ENCODE data around the gene DNAJC2. TPM values are rescaled to one million over a fixed set of nuclear protein-coding genes. Genes with fewer than 3 reads are reported as not detected.
"Not testable (repeated sequence)": the region's sequence is repeated elsewhere in the genome, so short reads cannot be mapped to it uniquely, and the experiment has no call there.

DNAJC2 gene
- total RNA-seq, 1 donor from 2014 or later = 8.9 TPM

DNA sequence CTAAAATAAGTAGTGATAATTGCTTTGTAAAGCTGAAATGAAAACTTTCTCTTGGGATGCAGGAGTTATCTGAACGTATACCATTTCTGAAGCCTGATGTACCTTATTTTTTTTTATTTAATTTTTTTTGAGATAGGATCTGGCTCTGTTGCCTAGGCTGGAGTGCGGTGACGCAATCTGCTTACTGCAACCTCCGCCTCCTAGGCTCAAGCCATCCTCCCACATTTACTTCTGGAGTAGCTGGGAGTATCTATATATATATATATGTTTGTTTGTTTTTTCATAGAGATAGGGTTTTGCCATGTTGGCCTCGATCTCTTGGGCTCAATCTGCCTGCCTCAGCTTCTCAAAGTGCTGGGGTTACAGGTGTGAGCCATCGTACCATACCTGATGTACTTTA, 44.9 kb downstream of the DNAJC2 start:
- Histone ChIP-seq H3K27me3 (ENCODE audit: control insufficient read depth in 3 of 3, insufficient read depth in 3 of 3, low read length in 3 of 3) (no peaks in the 10 kb centered on the region), H3K9ac (ENCODE audit: low read depth in 1 of 3, low read length in 3 of 3) (no peak overlapping the region), H3K27ac (ENCODE audit: low read depth, low read length) (no peak overlapping the region), H3K4me1 (ENCODE audit: control insufficient read depth in 3 of 3, insufficient read depth in 3 of 3, low read length in 3 of 3) (peaks cover 6 to 19% (median 17%) of the 10 kb centered on the region in 3 donors), H3K4me3 (ENCODE audit: low read length in 3 of 3) (no peak overlapping the region), H3K9me3 (ENCODE audit: control insufficient read depth in 3 of 3, low read length in 3 of 3) (no peaks in the 10 kb centered on the region), H3K36me3 (ENCODE audit: control insufficient read depth in 3 of 3, insufficient read depth in 3 of 3, low read length in 3 of 3) (peaks cover 31 to 46% (median 41%) of the 10 kb centered on the region in 3 donors)

DNA sequence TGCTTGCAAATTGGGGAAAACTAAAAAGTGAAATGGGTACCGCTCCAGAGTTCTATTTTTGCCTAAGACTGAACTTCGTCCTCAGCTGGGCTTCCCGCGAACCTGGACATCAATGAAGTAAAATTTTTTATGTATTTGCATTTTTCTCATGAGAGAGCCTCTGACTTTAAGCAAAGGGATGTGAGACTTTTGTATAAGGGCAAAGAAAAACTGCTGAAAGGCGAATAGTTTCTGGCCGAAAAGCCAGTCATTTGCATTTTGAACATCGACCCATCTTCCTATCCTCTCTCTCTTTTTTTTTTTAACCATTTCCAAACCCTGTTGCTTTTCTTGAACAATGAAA, 46.8 kb downstream of the DNAJC2 start:
- H3K9ac ChIP-seq (ENCODE audit: low read depth in 1 of 3, low read length in 3 of 3) = peak overlapping the region; percentile 80 to 91 (median 86)
- peaks cover 22 to 37% (median 27%) of the 10 kb centered on the region in 3 donors for H3K36me3 ChIP-seq (ENCODE audit: control insufficient read depth in 3 of 3, insufficient read depth in 3 of 3, low read length in 3 of 3)
- peak overlapping the region; percentile 86 to 93 (median 90) for H3K4me3 ChIP-seq (ENCODE audit: low read length in 3 of 3)
- H3K27me3 ChIP-seq (ENCODE audit: control insufficient read depth in 3 of 3, insufficient read depth in 3 of 3, low read length in 3 of 3) = no peaks in the 10 kb centered on the region
- H3K27ac ChIP-seq (ENCODE audit: low read depth, low read length) = peak overlapping the region; percentile 79
- no peaks in the 10 kb centered on the region for H3K9me3 ChIP-seq (ENCODE audit: control insufficient read depth in 3 of 3, low read length in 3 of 3)
- H3K4me1 ChIP-seq (ENCODE audit: control insufficient read depth in 3 of 3, insufficient read depth in 3 of 3, low read length in 3 of 3) = peaks cover 6 to 19% (median 17%) of the 10 kb centered on the region in 3 donors

- no peaks in the 10 kb centered on the region for H3K9me3 ChIP-seq (ENCODE audit: control insufficient read depth in 3 of 3, low read length in 3 of 3)
- H3K36me3 ChIP-seq (ENCODE audit: control insufficient read depth in 3 of 3, insufficient read depth in 3 of 3, low read length in 3 of 3) = peaks cover 16 to 31% (median 22%) of the 10 kb centered on the region in 3 donors
Measured at GRCh38 chr7:103296901-103297836, 47.4 kb downstream of the DNAJC2 start, which contains the start of gene PMPCB. Gene PMPCB, plus strand, starts transcription at chr7:103297435. Its CDS starts 25 bp downstream, at chr7:103297460.

GRCh38 chr7:103293526-103293925, 51.0 kb downstream of the DNAJC2 start:
- H3K4me3 ChIP-seq (ENCODE audit: low read length in 3 of 3) = no peak overlapping the region
- peaks cover 4 to 13% (median 11%) of the 10 kb centered on the region in 3 donors for H3K4me1 ChIP-seq (ENCODE audit: control insufficient read depth in 3 of 3, insufficient read depth in 3 of 3, low read length in 3 of 3)
- H3K27ac ChIP-seq (ENCODE audit: low read depth, low read length) = no peak overlapping the region

More at GRCh38 chr7:103296901-103297836, 47.4 kb downstream of the DNAJC2 start, which contains the start of gene PMPCB:
- H3K4me1 ChIP-seq (ENCODE audit: control insufficient read depth in 3 of 3, insufficient read depth in 3 of 3, low read length in 3 of 3) = peaks cover 6 to 19% (median 17%) of the 10 kb centered on the region in 3 donors
- H3K27ac ChIP-seq (ENCODE audit: low read depth, low read length) = peak within 1 kb of the TSS; percentile 79
- no peaks in the 10 kb centered on the region for H3K27me3 ChIP-seq (ENCODE audit: control insufficient read depth in 3 of 3, insufficient read depth in 3 of 3, low read length in 3 of 3)
- H3K4me3 ChIP-seq (ENCODE audit: low read length in 3 of 3) = peak within 1 kb of the TSS; percentile 86 to 93 (median 90)
- peak within 1 kb of the TSS; percentile 80 to 91 (median 86) for H3K9ac ChIP-seq (ENCODE audit: low read depth in 1 of 3, low read length in 3 of 3)

DNA sequence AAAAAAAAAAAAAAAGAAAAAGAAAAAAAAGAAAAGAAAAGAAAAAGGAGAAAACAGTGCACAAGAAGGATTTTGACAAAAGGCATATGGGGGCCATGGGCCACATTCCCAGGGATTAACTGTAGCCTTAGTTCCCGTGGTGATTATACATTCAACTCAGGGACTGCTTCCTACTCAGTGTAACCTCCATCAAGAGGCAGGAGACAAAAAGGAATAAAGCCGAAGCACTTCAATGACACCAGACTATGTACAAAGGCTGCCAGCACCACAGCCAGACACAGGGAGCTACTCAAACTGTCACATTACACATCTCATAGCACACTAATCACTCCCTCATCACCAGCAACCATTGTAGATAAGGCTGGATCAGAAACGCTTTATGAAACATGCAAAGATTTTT, 52.4 kb downstream of the DNAJC2 start:
- H3K36me3 ChIP-seq (ENCODE audit: control insufficient read depth in 3 of 3, insufficient read depth in 3 of 3, low read length in 3 of 3) = no peaks in the 10 kb centered on the region
- no peaks in the 10 kb centered on the region for H3K27me3 ChIP-seq (ENCODE audit: control insufficient read depth in 3 of 3, insufficient read depth in 3 of 3, low read length in 3 of 3)
- no peak overlapping the region for H3K9ac ChIP-seq (ENCODE audit: low read depth in 1 of 3, low read length in 3 of 3)
- no peak overlapping the region for H3K27ac ChIP-seq (ENCODE audit: low read depth, low read length)
- H3K4me1 ChIP-seq (ENCODE audit: control insufficient read depth in 3 of 3, insufficient read depth in 3 of 3, low read length in 3 of 3) = peaks cover 0 to 4% (median 3%) of the 10 kb centered on the region in 3 donors
- H3K9me3 ChIP-seq (ENCODE audit: control insufficient read depth in 3 of 3, low read length in 3 of 3) = no peaks in the 10 kb centered on the region
- no peak overlapping the region for H3K4me3 ChIP-seq (ENCODE audit: low read length in 3 of 3)

More at GRCh38 chr7:103293526-103293925, 51.0 kb downstream of the DNAJC2 start:
- H3K36me3 ChIP-seq (ENCODE audit: control insufficient read depth in 3 of 3, insufficient read depth in 3 of 3, low read length in 3 of 3) = no peaks in the 10 kb centered on the region
- no peaks in the 10 kb centered on the region for H3K9me3 ChIP-seq (ENCODE audit: control insufficient read depth in 3 of 3, low read length in 3 of 3)
- H3K9ac ChIP-seq (ENCODE audit: low read depth in 1 of 3, low read length in 3 of 3) = no peak overlapping the region
- H3K27me3 ChIP-seq (ENCODE audit: control insufficient read depth in 3 of 3, insufficient read depth in 3 of 3, low read length in 3 of 3) = no peaks in the 10 kb centered on the region

DNA sequence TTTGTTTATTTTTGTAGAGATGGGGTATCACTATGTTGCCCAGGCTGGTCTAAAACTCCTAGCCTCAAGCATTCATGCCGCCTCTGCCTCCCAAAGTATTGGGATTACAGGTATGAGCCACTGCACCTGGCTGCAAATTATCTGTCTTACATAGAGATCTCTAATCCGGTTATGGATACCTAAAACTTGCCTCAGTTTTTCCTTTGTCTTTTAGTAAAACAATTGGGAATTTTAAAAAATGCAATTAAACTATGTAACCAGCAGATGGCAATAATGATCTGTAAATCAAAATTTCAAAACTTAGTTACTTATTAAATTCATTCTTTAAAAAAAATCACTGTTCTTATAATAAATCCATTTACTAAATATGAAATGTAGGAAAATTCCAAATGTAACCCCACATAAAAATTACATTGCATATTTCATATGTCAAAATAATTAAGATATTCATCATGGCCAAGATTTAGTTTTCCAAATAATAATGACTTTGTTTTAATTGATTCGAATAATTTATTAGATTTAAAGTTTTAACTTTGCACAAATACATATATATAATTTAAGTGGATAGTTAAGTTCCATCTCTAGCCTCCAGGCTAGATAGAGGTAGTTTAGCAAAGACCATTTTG, 61.7 kb downstream of the DNAJC2 start:
- not testable (repeated sequence) for H3K36me3 ChIP-seq (ENCODE audit: control insufficient read depth in 3 of 3, insufficient read depth in 3 of 3, low read length in 3 of 3); H3K27ac ChIP-seq (ENCODE audit: low read depth, low read length); H3K4me3 ChIP-seq (ENCODE audit: low read length in 3 of 3); H3K27me3 ChIP-seq (ENCODE audit: control insufficient read depth in 3 of 3, insufficient read depth in 3 of 3, low read length in 3 of 3); H3K9ac ChIP-seq (ENCODE audit: low read depth in 1 of 3, low read length in 3 of 3); H3K4me1 ChIP-seq (ENCODE audit: control insufficient read depth in 3 of 3, insufficient read depth in 3 of 3, low read length in 3 of 3); H3K9me3 ChIP-seq (ENCODE audit: control insufficient read depth in 3 of 3, low read length in 3 of 3)

DNA sequence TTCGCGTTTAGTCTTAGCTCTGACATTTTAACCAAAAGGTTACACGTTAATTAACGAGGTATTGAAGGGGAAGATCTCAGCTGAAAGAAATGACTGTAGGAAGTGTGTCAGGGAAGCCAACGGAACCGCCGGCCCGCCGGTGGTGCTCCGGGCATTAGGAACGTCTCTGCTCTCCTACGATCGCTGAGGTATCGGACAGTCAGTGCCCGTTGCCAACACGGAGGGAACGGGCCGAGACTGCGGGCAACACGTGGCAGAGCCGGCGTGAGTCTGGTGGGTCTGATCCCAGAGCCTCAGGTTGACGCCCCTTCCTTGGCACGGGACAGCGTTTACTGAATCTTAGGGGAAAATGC, 63.8 kb downstream of the DNAJC2 start:
- H3K9me3 ChIP-seq (ENCODE audit: control insufficient read depth in 3 of 3, low read length in 3 of 3); H3K27ac ChIP-seq (ENCODE audit: low read depth, low read length); H3K36me3 ChIP-seq (ENCODE audit: control insufficient read depth in 3 of 3, insufficient read depth in 3 of 3, low read length in 3 of 3); H3K4me1 ChIP-seq (ENCODE audit: control insufficient read depth in 3 of 3, insufficient read depth in 3 of 3, low read length in 3 of 3); H3K27me3 ChIP-seq (ENCODE audit: control insufficient read depth in 3 of 3, insufficient read depth in 3 of 3, low read length in 3 of 3): not testable (repeated sequence)
- Histone ChIP-seq H3K9ac (ENCODE audit: low read depth in 1 of 3, low read length in 3 of 3) (peak overlapping the region; percentile 59 to 74 (median 65)), H3K4me3 (ENCODE audit: low read length in 3 of 3) (peak overlapping the region; percentile 67 to 79 (median 75))

- H3K9me3 ChIP-seq (ENCODE audit: control insufficient read depth in 3 of 3, low read length in 3 of 3); H3K4me1 ChIP-seq (ENCODE audit: control insufficient read depth in 3 of 3, insufficient read depth in 3 of 3, low read length in 3 of 3); H3K27ac ChIP-seq (ENCODE audit: low read depth, low read length); H3K27me3 ChIP-seq (ENCODE audit: control insufficient read depth in 3 of 3, insufficient read depth in 3 of 3, low read length in 3 of 3); H3K36me3 ChIP-seq (ENCODE audit: control insufficient read depth in 3 of 3, insufficient read depth in 3 of 3, low read length in 3 of 3): not testable (repeated sequence)
- H3K4me3 ChIP-seq (ENCODE audit: low read length in 3 of 3) = peak overlapping the region; percentile 67 to 79 (median 75)
- H3K9ac ChIP-seq (ENCODE audit: low read depth in 1 of 3, low read length in 3 of 3) = peak overlapping the region; percentile 59 to 74 (median 65)
Measured at GRCh38 chr7:103279963-103280802, 64.4 kb downstream of the DNAJC2 start.

- not testable (repeated sequence) for H3K9me3 ChIP-seq (ENCODE audit: control insufficient read depth in 3 of 3, low read length in 3 of 3); H3K4me1 ChIP-seq (ENCODE audit: control insufficient read depth in 3 of 3, insufficient read depth in 3 of 3, low read length in 3 of 3); H3K27me3 ChIP-seq (ENCODE audit: control insufficient read depth in 3 of 3, insufficient read depth in 3 of 3, low read length in 3 of 3); H3K36me3 ChIP-seq (ENCODE audit: control insufficient read depth in 3 of 3, insufficient read depth in 3 of 3, low read length in 3 of 3); H3K27ac ChIP-seq (ENCODE audit: low read depth, low read length)
- peak overlapping the region; percentile 33 to 74 (median 59) for H3K9ac ChIP-seq (ENCODE audit: low read depth in 1 of 3, low read length in 3 of 3)
- peak overlapping the region; percentile 67 to 79 (median 75) for H3K4me3 ChIP-seq (ENCODE audit: low read length in 3 of 3)
Measured at GRCh38 chr7:103279636-103279962, 65.0 kb downstream of the DNAJC2 start.
